H1 (cell line): ENCODE measurements around the gene RIMKLA. TPM values are rescaled to one million over a fixed set of nuclear protein-coding genes. Genes with fewer than 3 reads are reported as not detected.

Experiments used
- CTCF ChIA-PET: fragments of 300-600 bp; sonication (Branson Sonifier 250); formaldehyde crosslinking; loops from one replicate; lab custom pipeline; 2021; ENCODE audit not compliant: partially characterized antibody; lab: Charles Lee
- POLR2A ChIA-PET: fragments of 300-600 bp; sonication (Branson Sonifier 250); formaldehyde crosslinking; loops from one replicate; lab custom pipeline; 2021; ENCODE audit warnings: inconsistent platforms; ENCODE audit not compliant: partially characterized antibody; lab: Charles Lee
- DNase-seq, 2 experiments: peaks; one replicate each; pipeline versions ENCODE4 v3.0.0 to v3.0.0-alpha.2; 2010 to 2022; ENCODE audit warnings: low spot score in 2 of 2, low read depth in 1 of 2, mixed read lengths in 1 of 2
- FAIRE-seq: peaks from 2 replicates; lab custom pipeline; 2011; peaks lifted over from hg19 to GRCh38; lab: Jason Lieb, UNC
- H2AFZ ChIP-seq: 2 replicates; pipeline ENCODE4 v1.8.1; 2012; ENCODE audit warnings: low read length, inconsistent platforms
- H2AK5ac ChIP-seq: 2 replicates; pipeline ENCODE4 v1.6.1; 2013; ENCODE audit warnings: low read depth, low read length
- H2BK120ac ChIP-seq: replicated peaks from 2 replicates; pipeline ENCODE3; 2013; ENCODE audit warnings: low read depth, low read length, inconsistent platforms
- H2BK12ac ChIP-seq: 2 replicates; pipeline ENCODE4 v1.6.1; 2013; ENCODE audit warnings: low read depth, low read length
- H2BK15ac ChIP-seq: 2 replicates; pipeline ENCODE4 v1.6.1; 2013; ENCODE audit warnings: low read length
- H2BK20ac ChIP-seq: 2 replicates; pipeline ENCODE4 v1.6.1; 2013; ENCODE audit warnings: low read length
- H2BK5ac ChIP-seq: 2 replicates; pipeline ENCODE4 v1.6.1; 2013; ENCODE audit warnings: low read depth, low read length
- H3K14ac ChIP-seq: 2 replicates; pipeline ENCODE4 v1.6.1; 2013; ENCODE audit warnings: inconsistent platforms; ENCODE audit not compliant: insufficient read length
- H3K18ac ChIP-seq: 2 replicates; pipeline ENCODE4 v1.6.1; 2013; ENCODE audit warnings: low read length; ENCODE audit errors: extremely low read depth
- H3K23ac ChIP-seq: 2 replicates; pipeline ENCODE4 v1.6.1; 2013; ENCODE audit warnings: inconsistent platforms; ENCODE audit not compliant: insufficient read length
- H3K23me2 ChIP-seq: 2 replicates; pipeline ENCODE4 v1.6.1; 2013; ENCODE audit warnings: low read depth, low read length
- H3K27ac ChIP-seq: 2 replicates; pipeline ENCODE4 v1.6.1; 2011; ENCODE audit warnings: low read depth, low read length, inconsistent platforms
- H3K27me3 ChIP-seq, 4 experiments: replicated peaks in 1 of 4; 1 replicate in 1 of 4; 2 replicates in 3 of 4; pipeline versions ENCODE4 v1.6.1 to v1.8.1; 2011 to 2013; ENCODE audit warnings: low read length in 3 of 4, mild to moderate bottlenecking in 3 of 4, inconsistent platforms in 2 of 4, mixed read lengths in 2 of 4, moderate library complexity in 1 of 4; ENCODE audit not compliant: control insufficient read depth in 3 of 4, insufficient read depth in 3 of 4; ENCODE audit errors: extremely low read depth in 1 of 4
- H3K36me3 ChIP-seq, 4 experiments: 2 replicates each; pipeline versions ENCODE4 v1.6.1 to v1.8.1; 2011 to 2013; ENCODE audit warnings: mild to moderate bottlenecking in 4 of 4, low read length in 3 of 4, moderate library complexity in 2 of 4, control low read depth in 1 of 4, inconsistent platforms in 1 of 4; ENCODE audit not compliant: insufficient read depth in 4 of 4, control insufficient read depth in 2 of 4
- H3K4ac ChIP-seq: replicated peaks from 2 replicates; pipeline ENCODE3; 2013; ENCODE audit warnings: low read length, low read depth, mixed read lengths, inconsistent platforms; ENCODE audit not compliant: insufficient read length
- H3K4me1 ChIP-seq, 4 experiments: replicated peaks in 1 of 4; 1 replicate in 1 of 4; 2 replicates in 3 of 4; pipeline versions ENCODE4 v1.6.1 to v1.8.1; 2011 to 2013; ENCODE audit warnings: low read length in 3 of 4, inconsistent platforms in 2 of 4, mixed read lengths in 1 of 4; ENCODE audit not compliant: insufficient read depth in 4 of 4, control insufficient read depth in 3 of 4
- H3K4me2 ChIP-seq, 2 experiments: 2 replicates each; pipeline versions ENCODE4 v1.6.1 to v1.8.1; 2011 to 2013; ENCODE audit warnings: low read depth in 2 of 2, low read length in 2 of 2, control low read depth in 1 of 2, inconsistent platforms in 1 of 2, mild to moderate bottlenecking in 1 of 2; ENCODE audit not compliant: insufficient read depth in 1 of 2
- H3K4me3 ChIP-seq, 4 experiments: fragments of 200-600, 300-600 bp in 1 of 4; sonication (generic), shearing (Covaris generic), sonication (Bioruptor Twin) in 1 of 4; 2 replicates each; pipeline versions ENCODE4 v1.5.1 to v1.8.1; 2011 to 2016; ENCODE audit warnings: low read length in 4 of 4, low read depth in 3 of 4, control low read depth in 2 of 4, inconsistent platforms in 2 of 4, mild to moderate bottlenecking in 2 of 4, mixed read lengths in 1 of 4, moderate library complexity in 1 of 4; ENCODE audit not compliant: insufficient read depth in 2 of 4; ENCODE audit errors: extremely low read depth in 1 of 4
- H3K56ac ChIP-seq: replicated peaks from 2 replicates; pipeline ENCODE3; 2013; ENCODE audit warnings: low read depth, mild to moderate bottlenecking, mixed read lengths, low read length, inconsistent platforms; ENCODE audit not compliant: insufficient read length
- H3K79me1 ChIP-seq: 2 replicates; pipeline ENCODE4 v1.6.1; 2013; ENCODE audit warnings: low read depth, low read length, control low read depth
- H3K79me2 ChIP-seq, 2 experiments: 2 replicates each; pipeline versions ENCODE4 v1.6.1 to v1.8.1; 2012 to 2013; ENCODE audit warnings: low read length in 2 of 2, mild to moderate bottlenecking in 2 of 2, inconsistent platforms in 1 of 2; ENCODE audit not compliant: insufficient read depth in 2 of 2, control insufficient read depth in 1 of 2
- H3K9ac ChIP-seq, 4 experiments: replicated peaks in 1 of 4; 1 replicate in 1 of 4; 2 replicates in 3 of 4; pipeline versions ENCODE4 v1.6.1 to v1.8.1; 2011 to 2013; ENCODE audit warnings: low read depth in 3 of 4, low read length in 3 of 4, control low read depth in 2 of 4, mild to moderate bottlenecking in 2 of 4, moderate library complexity in 2 of 4, inconsistent platforms in 1 of 4; ENCODE audit errors: extremely low read depth in 1 of 4
- H3K9me3 ChIP-seq, 2 experiments: 2 replicates each; pipeline versions ENCODE4 v1.6.1 to v1.8.1; 2012 to 2013; ENCODE audit warnings: mild to moderate bottlenecking in 2 of 2, moderate library complexity in 2 of 2, control low read depth in 1 of 2, inconsistent platforms in 1 of 2, low read depth in 1 of 2, low read length in 1 of 2, mixed read lengths in 1 of 2; ENCODE audit not compliant: insufficient read depth in 2 of 2
- H4K20me1 ChIP-seq, 2 experiments: replicated peaks in 1 of 2; 2 replicates each; pipeline versions ENCODE3 to v1.8.1; 2011 to 2013; ENCODE audit warnings: inconsistent platforms in 2 of 2, low read length in 2 of 2, mild to moderate bottlenecking in 1 of 2; ENCODE audit not compliant: insufficient read depth in 2 of 2, control insufficient read depth in 1 of 2
- H4K5ac ChIP-seq: 2 replicates; pipeline ENCODE4 v1.6.1; 2013; ENCODE audit warnings: low read length, low read depth, mixed read lengths, inconsistent platforms; ENCODE audit not compliant: insufficient read length
- H4K8ac ChIP-seq: 2 replicates; pipeline ENCODE4 v1.8.0; 2013; ENCODE audit warnings: mild to moderate bottlenecking, moderate library complexity, low read length, inconsistent platforms; ENCODE audit not compliant: insufficient read depth; ENCODE audit errors: extremely low read depth
- H4K91ac ChIP-seq: replicated peaks from 2 replicates; pipeline ENCODE3; 2013; ENCODE audit warnings: low read length, mixed read lengths, inconsistent platforms; ENCODE audit not compliant: insufficient read length
- E2F6 ChIP-seq: IDR thresholded peaks from 2 replicates; pipeline ENCODE4 v1.6.1; 2012; ENCODE audit warnings: inconsistent platforms
- FOSL1 ChIP-seq: IDR thresholded peaks from 2 replicates; pipeline ENCODE4 v1.6.1; 2011; ENCODE audit warnings: mild to moderate bottlenecking, low read depth, low read length, moderate library complexity; ENCODE audit not compliant: insufficient read depth
- POLR2A ChIP-seq, 2 experiments: IDR thresholded peaks; 1 replicate in 1 of 2; 2 replicates in 1 of 2; pipeline ENCODE4 v1.6.1; 2011; ENCODE audit warnings: low read depth in 2 of 2, low read length in 2 of 2, mild to moderate bottlenecking in 2 of 2; ENCODE audit errors: control extremely low read depth in 1 of 2
- RBBP5 ChIP-seq: IDR thresholded peaks from 2 replicates; pipeline ENCODE4 v1.7.1; 2012; ENCODE audit warnings: low read depth, mild to moderate bottlenecking, inconsistent platforms, low read length, moderate library complexity, borderline replicate concordance
- SIN3A ChIP-seq, 2 experiments: IDR thresholded peaks in 1 of 2; conservative IDR thresholded peaks in 1 of 2; 2 replicates each; pipeline ENCODE4 v1.6.1; 2011 to 2012; ENCODE audit warnings: low read length in 2 of 2, improper control_type of control experiment in 1 of 2, low read depth in 1 of 2, mild to moderate bottlenecking in 1 of 2
- SIRT6 ChIP-seq: IDR thresholded peaks from one replicate; pipeline ENCODE4 v1.7.1; 2012; ENCODE audit warnings: low read length, inconsistent platforms
- SP2 ChIP-seq: IDR thresholded peaks from 2 replicates; pipeline ENCODE4 v1.6.1; 2012; ENCODE audit warnings: mild to moderate bottlenecking, low read length, inconsistent platforms
- SP4 ChIP-seq: IDR thresholded peaks from 2 replicates; pipeline ENCODE4 v1.6.1; 2012; ENCODE audit warnings: low read length, inconsistent platforms
- TAF7 ChIP-seq: optimal IDR thresholded peaks from 2 replicates; pipeline ENCODE3; 2011; ENCODE audit warnings: low read depth, mild to moderate bottlenecking, inconsistent platforms, low read length, moderate library complexity, borderline replicate concordance
- YY1 ChIP-seq: IDR thresholded peaks from 2 replicates; pipeline ENCODE4 v1.6.1; 2011; ENCODE audit warnings: low read depth, mild to moderate bottlenecking, low read length
- WGBS, 2 experiments: shearing (Covaris generic) in 1 of 2; methylation state at CpG; one replicate each; pipeline versions ENCODE4 v1.1.6 to v1.1.7; 2013 to 2015; ENCODE audit warnings: low lambda C conversion rate in 2 of 2, mixed read lengths in 2 of 2, inconsistent platforms in 1 of 2, low coverage in 1 of 2, missing lambda C conversion rate in 1 of 2; ENCODE audit not compliant: insufficient replicate concordance in 2 of 2, insufficient coverage in 1 of 2, insufficient read length in 1 of 2; ENCODE audit errors: extremely low coverage in 1 of 2, missing lambda C conversion rate in 1 of 2; 5-methylcytosine and 5-hydroxymethylcytosine counted together
- polyA plus RNA-seq, 7 experiments: library from polyadenylated mRNA; depleted of rRNA in 3 of 7; stranded (reverse) in 5 of 7; unstranded in 2 of 7; fragments of >200 nt in 5 of 7; fragments of 200-250 nt in 2 of 7; gene quantifications; 1 replicate in 5 of 7; 2 replicates in 1 of 7; 4 replicates in 1 of 7; pipeline versions ENCODE4 v1.2.1 to v1.2.3, GENCODE V29; 2011 to 2013; ENCODE audit warnings: missing spikeins in 2 of 7, mixed read lengths in 2 of 7
- total RNA-seq: library from RNA; stranded (reverse); fragmentation: NEBNext Ultra II Directional; extraction: Animal tissue kit (Norgen Biotek cat#: 25700); gene quantifications from 2 replicates; pipeline ENCODE4 v1.2.1, GENCODE V29; 2021

The RIMKLA gene
- total and polyA plus RNA-seq, 2 of the 8 experiments (the other 6 are each of a cell fraction or from before 2014, with no cell fraction given) = 3.2 to 5.8 TPM

GRCh38 chr1:42414551-42415496 is 34.2 kb downstream of the RIMKLA start:
- DNase-seq = no peak
- Histone ChIP-seq H3K23me2 (no peaks in the 10 kb centered on the region), H4K5ac (no peak overlapping the region), H3K27me3 (no peaks in the 10 kb centered on the region), H3K14ac (no peak overlapping the region), H3K4me2 (no peak overlapping the region), H3K4me1 (peaks cover 0 to 10% (median 5%) of the 10 kb centered on the region in 4 experiments; a peak in 3 of 7 replicates), H3K4me3 (no peak overlapping the region), H2AFZ (no peak overlapping the region), H4K20me1 (no peaks in the 10 kb centered on the region), H3K4ac (no peak overlapping the region), H2BK120ac (no peak overlapping the region), H4K91ac (no peak overlapping the region), H3K56ac (no peak overlapping the region), H3K9me3 (no peaks in the 10 kb centered on the region), H2BK12ac (no peak overlapping the region; the same call in 1 of the 2 replicates), H3K23ac (no peak overlapping the region), H3K9ac (no peak overlapping the region), H2BK5ac (no peak overlapping the region), H3K18ac (no peak overlapping the region), H3K27ac (no peak overlapping the region), H3K79me1 (no peaks in the 10 kb centered on the region; the same call in 1 of the 2 replicates), H4K8ac (no peak overlapping the region), H3K79me2 (no peaks in the 10 kb centered on the region), H2BK15ac (no peak overlapping the region), H2BK20ac (no peak overlapping the region; the same call in 1 of the 2 replicates), H2AK5ac (no peak overlapping the region; the same call in 1 of the 2 replicates), H3K36me3 (no peaks in the 10 kb centered on the region)
- WGBS, 2 experiments = 86% methylated on average over 17 of the region's 17 CpGs; no CpG with 5 or more reads in 1 of the 2 experiments
- CTCF ChIA-PET = no interaction called here
- FAIRE-seq = no peak
- POLR2A ChIA-PET = interaction anchor here (0.9 kb wide), 1 partner anchor 268 kb away, joined by 3 read pairs; the partner anchor contains the start of gene YBX1
- no peak for TF ChIP-seq RBBP5
- no peak for TF ChIP-seq SIRT6
- TF ChIP-seq SP4 = no peak
- TF ChIP-seq TAF7 = no peak
- no peak for TF ChIP-seq YY1
- TF ChIP-seq SP2 = no peak
- no peak for TF ChIP-seq FOSL1
- no peak for TF ChIP-seq SIN3A (conservative IDR thresholded peaks at IDR 0.05 in 1 of 2, IDR thresholded peaks at IDR 0.05 in 1 of 2; ENCODE audit: low read depth in 1 of 2, low read length in 2 of 2)
- TF ChIP-seq E2F6 = no peak
- TF ChIP-seq POLR2A (IDR thresholded peaks at IDR 0.05; ENCODE audit: control extremely low read depth in 1 of 2, low read depth in 2 of 2, low read length in 2 of 2) = no peak
